ENCODE results near the gene EIF4A3.

The EIF4A3 gene

GRCh38 chr17:80151333-80151732 lies 4.4 kb upstream of the EIF4A3 start:
- no peak overlapping the region for H3K4me3 ChIP-seq (ENCODE audit: low read depth, low read length)
- no peak for DNase-seq (ENCODE audit: low read depth)
- no peak for TF ChIP-seq CTCF (IDR thresholded peaks at IDR 0.05; ENCODE audit: low read depth, low read length, missing control alignments)

GRCh38 chr17:80146121-80147034 lies 550 bp downstream of the EIF4A3 start:
- TF ChIP-seq CTCF (IDR thresholded peaks at IDR 0.05; ENCODE audit: low read depth, low read length, missing control alignments): no peak
- DNase-seq (ENCODE audit: low read depth): no peak
- peak overlapping the region; percentile 96 for H3K4me3 ChIP-seq (ENCODE audit: low read depth, low read length)

GRCh38 chr17:80145076-80146075 lies 1.6 kb downstream of the EIF4A3 start:
- no peak for DNase-seq (ENCODE audit: low read depth)
- TF ChIP-seq CTCF (IDR thresholded peaks at IDR 0.05; ENCODE audit: low read depth, low read length, missing control alignments): no peak
- H3K4me3 ChIP-seq (ENCODE audit: low read depth, low read length): peak overlapping the region; percentile 96

GRCh38 chr17:80142929-80143328 lies 4.0 kb downstream of the EIF4A3 start:
- no peak for TF ChIP-seq CTCF (IDR thresholded peaks at IDR 0.05; ENCODE audit: low read depth, low read length, missing control alignments)
- no peak for DNase-seq (ENCODE audit: low read depth)
- no peak overlapping the region for H3K4me3 ChIP-seq (ENCODE audit: low read depth, low read length)

- TF ChIP-seq CTCF (IDR thresholded peaks at IDR 0.05; ENCODE audit: low read depth, low read length, missing control alignments): no peak
- no peak for DNase-seq (ENCODE audit: low read depth)
- H3K4me3 ChIP-seq (ENCODE audit: low read depth, low read length): no peak overlapping the region
Observed at GRCh38 chr17:80141463-80142165, 5.3 kb downstream of the EIF4A3 start.

- no peak for DNase-seq (ENCODE audit: low read depth)
- no peak for TF ChIP-seq CTCF (IDR thresholded peaks at IDR 0.05; ENCODE audit: low read depth, low read length, missing control alignments)
- H3K4me3 ChIP-seq (ENCODE audit: low read depth, low read length): no peak overlapping the region
Observed at GRCh38 chr17:80138856-80139426, 8.0 kb downstream of the EIF4A3 start.
